Adipocyte (in vitro differentiated cells): Measurements from ENCODE around the gene LATS2.

Source experiments
- DNase-seq: peaks from one replicate; pipeline ENCODE4 v3.0.0-alpha.2; 2015; ENCODE audit warnings: low read depth
- H3K27me3 ChIP-seq: replicated peaks from 2 replicates; pipeline ENCODE4 v1.7.0; 2013; ENCODE audit warnings: mild to moderate bottlenecking, low read length, moderate library complexity; ENCODE audit not compliant: control insufficient read depth, insufficient read depth
- H3K36me3 ChIP-seq: 2 replicates; pipeline ENCODE4 v1.7.0; 2013; ENCODE audit warnings: low read length, mild to moderate bottlenecking, moderate library complexity; ENCODE audit not compliant: control insufficient read depth, insufficient read depth, severe bottlenecking
- H3K4me1 ChIP-seq: 2 replicates; pipeline ENCODE4 v1.7.0; 2013; ENCODE audit warnings: mild to moderate bottlenecking, low read length, moderate library complexity; ENCODE audit not compliant: control insufficient read depth, insufficient read depth
- H3K4me3 ChIP-seq: 2 replicates; pipeline ENCODE4 v1.7.0; 2013; ENCODE audit warnings: mild to moderate bottlenecking, low read length, moderate library complexity
- H3K9ac ChIP-seq: 2 replicates; pipeline ENCODE4 v1.7.0; 2013; ENCODE audit warnings: mild to moderate bottlenecking, low read length, moderate library complexity
- H3K9me3 ChIP-seq: 2 replicates; pipeline ENCODE4 v1.7.0; 2013; ENCODE audit warnings: mild to moderate bottlenecking, low read length, moderate library complexity; ENCODE audit not compliant: control insufficient read depth

LATS2 gene

GRCh38 chr13:21031594-21032275 is 29.7 kb downstream of the LATS2 start:
- H3K4me1 ChIP-seq = peaks cover 39% of the 10 kb centered on the region
- no peak for DNase-seq
- H3K9ac ChIP-seq = no peak overlapping the region
- H3K27me3 ChIP-seq = no peaks in the 10 kb centered on the region
- no peaks in the 10 kb centered on the region for H3K9me3 ChIP-seq
- H3K4me3 ChIP-seq = no peak overlapping the region
- peaks cover 3% of the 10 kb centered on the region for H3K36me3 ChIP-seq

- peaks cover 9% of the 10 kb centered on the region for H3K36me3 ChIP-seq
- no peaks in the 10 kb centered on the region for H3K9me3 ChIP-seq
- DNase-seq = no peak
- H3K4me3 ChIP-seq = no peak overlapping the region
- no peaks in the 10 kb centered on the region for H3K27me3 ChIP-seq
- peaks cover 6% of the 10 kb centered on the region for H3K4me1 ChIP-seq
- no peak overlapping the region for H3K9ac ChIP-seq
Observed at GRCh38 chr13:21025539-21025938, 35.8 kb downstream of the LATS2 start.

- no peak for DNase-seq
- Histone ChIP-seq H3K9ac (no peak overlapping the region), H3K9me3 (no peaks in the 10 kb centered on the region), H3K36me3 (peaks cover 8% of the 10 kb centered on the region), H3K4me1 (peaks cover 11% of the 10 kb centered on the region), H3K4me3 (no peak overlapping the region), H3K27me3 (no peaks in the 10 kb centered on the region)
Observed at GRCh38 chr13:21022056-21022979, 39.1 kb downstream of the LATS2 start.

GRCh38 chr13:21020581-21020980 is 40.8 kb downstream of the LATS2 start:
- no peak for DNase-seq

GRCh38 chr13:21020176-21020575 is 41.2 kb downstream of the LATS2 start:
- DNase-seq = no peak
- Histone ChIP-seq H3K9ac (no peak overlapping the region), H3K4me1 (peaks cover 28% of the 10 kb centered on the region), H3K36me3 (peaks cover 5% of the 10 kb centered on the region), H3K27me3 (no peaks in the 10 kb centered on the region), H3K4me3 (no peak overlapping the region), H3K9me3 (no peaks in the 10 kb centered on the region)

More at GRCh38 chr13:21020581-21020980, 40.8 kb downstream of the LATS2 start:
- Histone ChIP-seq H3K9me3 (no peaks in the 10 kb centered on the region), H3K27me3 (no peaks in the 10 kb centered on the region), H3K4me3 (no peak overlapping the region), H3K4me1 (peaks cover 24% of the 10 kb centered on the region), H3K36me3 (peaks cover 8% of the 10 kb centered on the region), H3K9ac (no peak overlapping the region)

- H3K4me3 ChIP-seq = no peak overlapping the region
- H3K27me3 ChIP-seq = no peaks in the 10 kb centered on the region
- H3K9me3 ChIP-seq = no peaks in the 10 kb centered on the region
- peaks cover 47% of the 10 kb centered on the region for H3K4me1 ChIP-seq
- no peak overlapping the region for H3K9ac ChIP-seq
- DNase-seq = no peak
- H3K36me3 ChIP-seq = peaks cover 5% of the 10 kb centered on the region
Observed at GRCh38 chr13:21018220-21018619, 43.2 kb downstream of the LATS2 start.

- Histone ChIP-seq H3K4me1 (peaks cover 61% of the 10 kb centered on the region), H3K36me3 (peaks cover 5% of the 10 kb centered on the region), H3K9me3 (no peaks in the 10 kb centered on the region), H3K9ac (no peak overlapping the region), H3K27me3 (no peaks in the 10 kb centered on the region), H3K4me3 (peak overlapping the region; percentile 68)
- no peak for DNase-seq
Observed at GRCh38 chr13:21016487-21016886, 44.9 kb downstream of the LATS2 start.

- peak overlapping the region; percentile 10 for H3K9ac ChIP-seq
- no peak for DNase-seq
Observed at GRCh38 chr13:21015284-21015683, 46.1 kb downstream of the LATS2 start.

GRCh38 chr13:21014502-21015170 is 46.8 kb downstream of the LATS2 start:
- Histone ChIP-seq H3K4me1 (peaks cover 76% of the 10 kb centered on the region), H3K9ac (peak overlapping the region; percentile 23), H3K9me3 (no peaks in the 10 kb centered on the region), H3K4me3 (no peak overlapping the region), H3K36me3 (no peaks in the 10 kb centered on the region), H3K27me3 (no peaks in the 10 kb centered on the region)
- peak; percentile 89 for DNase-seq

More at GRCh38 chr13:21015284-21015683, 46.1 kb downstream of the LATS2 start:
- H3K4me3 ChIP-seq = no peak overlapping the region
- H3K9me3 ChIP-seq = no peaks in the 10 kb centered on the region
- H3K36me3 ChIP-seq = peaks cover under 1% of the 10 kb centered on the region
- no peaks in the 10 kb centered on the region for H3K27me3 ChIP-seq
- peaks cover 69% of the 10 kb centered on the region for H3K4me1 ChIP-seq

- Histone ChIP-seq H3K27me3 (no peaks in the 10 kb centered on the region), H3K9me3 (no peaks in the 10 kb centered on the region), H3K4me1 (peaks cover 77% of the 10 kb centered on the region), H3K4me3 (no peak overlapping the region), H3K9ac (peak overlapping the region; percentile 23), H3K36me3 (no peaks in the 10 kb centered on the region)
- no peak for DNase-seq
Observed at GRCh38 chr13:21014139-21014501, 47.3 kb downstream of the LATS2 start.

GRCh38 chr13:21013682-21014038 is 47.7 kb downstream of the LATS2 start:
- no peak overlapping the region for H3K9ac ChIP-seq
- H3K4me1 ChIP-seq = peaks cover 77% of the 10 kb centered on the region
- no peaks in the 10 kb centered on the region for H3K27me3 ChIP-seq
- H3K4me3 ChIP-seq = no peak overlapping the region
- H3K9me3 ChIP-seq = no peaks in the 10 kb centered on the region
- no peak for DNase-seq
- no peaks in the 10 kb centered on the region for H3K36me3 ChIP-seq
